HG03103 (cell line): ENCODE measurements around the gene ZSCAN18.
"Not testable (repeated sequence)": the region's sequence is repeated elsewhere in the genome, so short reads cannot be mapped to it uniquely, and the experiment has no call there.

Experiments
- ATAC-seq: cut with Tn5 transposase; IDR thresholded peaks from one replicate; pipeline ENCODE4 v1.9.1; 2021; ENCODE audit warnings: low read depth; ENCODE audit not compliant: unreplicated experiment

Gene ZSCAN18, protein sequence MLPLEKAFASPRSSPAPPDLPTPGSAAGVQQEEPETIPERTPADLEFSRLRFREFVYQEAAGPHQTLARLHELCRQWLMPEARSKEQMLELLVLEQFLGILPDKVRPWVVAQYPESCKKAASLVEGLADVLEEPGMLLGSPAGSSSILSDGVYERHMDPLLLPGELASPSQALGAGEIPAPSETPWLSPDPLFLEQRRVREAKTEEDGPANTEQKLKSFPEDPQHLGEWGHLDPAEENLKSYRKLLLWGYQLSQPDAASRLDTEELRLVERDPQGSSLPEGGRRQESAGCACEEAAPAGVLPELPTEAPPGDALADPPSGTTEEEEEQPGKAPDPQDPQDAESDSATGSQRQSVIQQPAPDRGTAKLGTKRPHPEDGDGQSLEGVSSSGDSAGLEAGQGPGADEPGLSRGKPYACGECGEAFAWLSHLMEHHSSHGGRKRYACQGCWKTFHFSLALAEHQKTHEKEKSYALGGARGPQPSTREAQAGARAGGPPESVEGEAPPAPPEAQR

GRCh38 chr19:58097781-58098681, at the start of gene ZSCAN18:
Gene ZSCAN18, minus strand, starts transcription at chr19:58098231. Its CDS starts 7,964 bp downstream, at chr19:58090267.
- peak; percentile 61 for ATAC-seq

DNA sequence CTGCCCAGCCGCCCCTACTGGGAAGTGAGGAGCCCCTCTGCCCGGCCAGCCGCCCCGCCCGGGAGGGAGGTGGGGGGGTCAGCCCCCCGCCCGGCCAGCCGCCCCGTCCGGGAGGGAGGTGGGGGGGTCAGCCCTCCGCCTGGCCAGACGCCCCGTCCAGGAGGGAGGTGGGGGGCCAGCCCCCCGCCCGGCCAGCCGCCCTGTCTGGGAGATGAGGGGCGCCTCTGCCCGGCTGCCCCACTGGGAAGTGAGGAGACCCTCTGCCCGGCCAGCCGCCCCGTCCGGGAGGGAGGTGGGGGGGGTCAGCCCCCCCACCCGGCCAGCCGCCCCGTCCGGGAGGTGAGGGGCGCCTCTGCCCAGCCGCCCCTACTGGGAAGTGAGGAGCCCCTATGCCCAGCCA, 49.4 kb upstream of the ZSCAN18 start:
- ATAC-seq = not testable (repeated sequence)

- ATAC-seq = no peak
These were observed 47.8 kb upstream of the ZSCAN18 start for GRCh38 chr19:58145849-58146248.

- no peak for ATAC-seq
These were observed 36.2 kb upstream of the ZSCAN18 start for GRCh38 chr19:58134244-58134643.

DNA sequence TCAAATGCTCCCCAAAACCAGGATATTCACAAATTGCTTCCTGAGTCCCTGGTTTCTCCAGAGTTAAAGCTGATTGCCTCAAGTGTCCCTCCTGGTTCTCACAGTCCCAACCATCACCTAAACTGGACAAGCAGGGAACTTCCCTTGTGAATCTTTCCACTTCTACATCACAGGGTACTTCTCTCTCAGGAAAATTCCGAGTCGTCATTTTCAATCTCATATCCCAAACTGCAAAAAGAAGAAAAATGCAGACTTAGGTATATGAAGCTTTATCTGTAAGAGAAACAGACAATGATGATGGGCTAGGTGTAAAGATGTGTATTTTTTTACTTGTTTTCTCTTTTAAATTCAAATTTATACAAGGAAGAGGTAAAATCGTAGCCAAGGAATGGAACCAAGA, 31.3 kb upstream of the ZSCAN18 start:
- no peak for ATAC-seq

GRCh38 chr19:58128041-58128685, 30.1 kb upstream of the ZSCAN18 start:
- ATAC-seq = no peak

DNA sequence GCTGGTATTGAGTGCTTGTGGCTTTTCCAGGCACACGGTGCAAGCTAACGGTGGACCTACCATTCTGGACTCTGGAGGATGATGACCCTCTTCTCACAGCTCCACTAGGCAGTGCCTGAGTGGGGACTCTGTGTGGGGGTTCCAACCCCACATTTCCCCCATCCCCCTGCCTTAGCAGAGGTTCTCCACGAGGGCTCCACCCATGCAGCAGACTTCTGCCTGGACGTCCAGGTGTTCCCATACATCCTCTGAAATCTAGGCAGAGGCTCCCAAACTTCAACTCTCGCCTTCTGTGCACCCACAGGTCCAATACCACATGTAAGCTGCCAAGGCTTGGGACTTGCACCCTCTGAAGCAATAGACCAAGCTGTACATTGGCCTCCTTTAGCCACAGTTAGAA, 25.3 kb upstream of the ZSCAN18 start:
- ATAC-seq = no peak

- ATAC-seq = no peak
These were observed 21.1 kb upstream of the ZSCAN18 start for GRCh38 chr19:58118979-58119733.

DNA sequence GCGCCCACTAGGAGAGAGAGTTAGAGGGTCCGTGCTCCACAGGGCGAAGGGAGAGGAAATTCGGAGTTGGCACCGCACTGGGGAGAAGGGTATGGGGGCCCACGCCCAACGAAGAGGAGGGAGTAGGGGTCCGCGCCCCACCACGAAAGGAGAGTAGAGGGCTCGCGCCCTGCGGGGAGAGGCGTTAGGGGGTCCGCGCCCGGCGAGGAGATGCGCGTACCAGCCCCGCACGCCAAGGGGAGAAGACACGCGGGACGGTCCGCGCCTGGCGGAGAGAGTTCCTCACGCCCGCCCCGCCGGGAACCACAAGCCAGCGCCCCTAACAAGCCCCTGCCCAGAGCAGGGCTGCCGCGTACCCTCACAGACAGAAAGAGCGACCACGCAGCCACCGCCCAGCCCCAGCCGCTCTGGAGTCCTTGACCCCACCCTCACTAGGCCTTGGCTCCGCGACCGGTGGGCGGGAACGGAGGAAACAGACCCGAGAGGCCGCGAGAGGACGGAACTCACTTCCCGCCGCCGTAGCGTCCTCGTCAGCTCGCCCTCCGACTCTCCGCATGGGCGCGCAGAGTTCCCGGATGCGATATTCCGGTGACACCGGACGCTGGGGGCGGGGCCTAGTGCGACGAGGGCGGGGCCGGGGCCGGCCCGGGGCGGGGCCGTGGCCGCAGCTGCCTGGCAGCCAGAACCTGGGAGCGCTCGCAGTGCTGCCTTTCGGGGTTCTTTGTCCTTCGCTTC, 20.0 kb upstream of the ZSCAN18 start:
- no peak for ATAC-seq

DNA sequence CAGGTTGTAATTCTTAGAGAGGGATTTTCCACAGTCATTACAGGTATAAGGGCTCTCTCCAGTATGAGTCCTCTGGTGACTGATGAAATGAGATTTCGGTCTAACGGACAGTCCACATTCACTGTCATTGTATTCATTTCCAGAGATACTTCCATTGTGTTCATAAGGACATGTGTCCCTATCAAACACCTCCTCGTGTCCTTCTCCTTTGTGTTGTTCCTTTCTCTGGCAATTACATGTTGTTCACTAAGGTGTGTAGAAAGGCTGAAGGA, 10.5 kb upstream of the ZSCAN18 start:
- ATAC-seq = no peak

GRCh38 chr19:58107778-58108545, 9.9 kb upstream of the ZSCAN18 start:
- ATAC-seq = no peak

GRCh38 chr19:58098682-58098998, 609 bp upstream of the ZSCAN18 start:
- no peak for ATAC-seq

- ATAC-seq = no peak
These were observed 682 bp downstream of the ZSCAN18 start for GRCh38 chr19:58097349-58097748.

DNA sequence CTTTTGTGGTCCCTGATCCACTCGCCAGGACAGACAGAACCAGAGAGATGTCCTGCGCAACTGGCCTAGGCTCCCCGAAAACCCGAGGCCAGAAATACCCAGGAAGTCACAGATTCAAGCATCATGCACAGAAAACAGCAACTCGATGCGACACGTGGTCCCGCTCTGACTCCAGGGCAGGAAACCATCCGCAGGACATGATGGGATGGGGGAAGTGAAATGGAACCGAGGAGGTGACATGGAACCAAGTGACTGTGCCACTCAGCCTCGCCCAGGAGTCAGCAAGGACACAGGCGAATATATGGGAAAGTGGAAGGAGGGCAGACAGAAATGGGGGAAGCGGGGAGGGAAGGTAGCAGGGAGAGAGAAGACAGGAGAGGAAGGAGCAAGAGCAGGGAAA, 1.1 kb downstream of the ZSCAN18 start:
- ATAC-seq = no peak

- ATAC-seq = no peak
These were observed 2.7 kb downstream of the ZSCAN18 start for GRCh38 chr19:58095328-58095727.

DNA sequence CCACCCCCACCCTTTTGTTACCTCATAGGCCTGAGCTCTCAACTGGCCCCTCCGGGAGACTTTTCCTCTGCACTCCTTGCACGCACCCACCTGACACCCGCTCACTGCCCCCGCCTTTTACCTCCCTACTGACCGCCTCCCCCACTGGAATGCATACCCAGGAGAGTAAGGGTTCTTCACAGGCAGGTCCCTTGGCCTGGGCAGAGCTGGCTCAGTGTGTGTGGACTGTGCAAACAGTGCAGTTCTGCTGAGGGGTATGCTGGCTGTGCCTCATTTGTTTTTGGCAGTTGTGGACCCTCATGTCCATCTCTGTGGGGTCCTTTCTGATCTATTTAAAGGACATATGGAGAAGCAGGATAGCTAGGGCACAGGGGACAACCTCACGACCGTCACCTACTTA, 5.0 kb downstream of the ZSCAN18 start:
- ATAC-seq = no peak

- no peak for ATAC-seq
These were observed 6.6 kb downstream of the ZSCAN18 start for GRCh38 chr19:58091251-58091995.

DNA sequence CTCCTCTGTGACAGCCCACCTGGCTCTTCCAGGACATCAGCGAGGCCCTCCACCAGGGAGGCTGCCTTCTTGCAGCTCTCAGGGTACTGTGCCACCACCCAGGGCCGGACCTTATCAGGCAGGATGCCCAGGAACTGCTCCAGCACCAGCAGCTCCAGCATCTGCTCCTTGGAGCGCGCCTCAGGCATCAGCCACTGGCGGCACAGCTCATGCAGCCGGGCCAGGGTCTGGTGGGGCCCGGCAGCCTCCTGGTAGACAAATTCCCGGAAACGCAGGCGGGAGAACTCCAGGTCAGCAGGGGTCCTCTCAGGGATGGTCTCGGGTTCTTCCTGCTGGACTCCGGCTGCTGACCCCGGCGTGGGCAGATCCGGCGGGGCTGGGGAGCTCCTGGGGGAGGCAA, 8.2 kb downstream of the ZSCAN18 start:
- no peak for ATAC-seq
